ENCODE results near the gene VCAN.

DNA sequence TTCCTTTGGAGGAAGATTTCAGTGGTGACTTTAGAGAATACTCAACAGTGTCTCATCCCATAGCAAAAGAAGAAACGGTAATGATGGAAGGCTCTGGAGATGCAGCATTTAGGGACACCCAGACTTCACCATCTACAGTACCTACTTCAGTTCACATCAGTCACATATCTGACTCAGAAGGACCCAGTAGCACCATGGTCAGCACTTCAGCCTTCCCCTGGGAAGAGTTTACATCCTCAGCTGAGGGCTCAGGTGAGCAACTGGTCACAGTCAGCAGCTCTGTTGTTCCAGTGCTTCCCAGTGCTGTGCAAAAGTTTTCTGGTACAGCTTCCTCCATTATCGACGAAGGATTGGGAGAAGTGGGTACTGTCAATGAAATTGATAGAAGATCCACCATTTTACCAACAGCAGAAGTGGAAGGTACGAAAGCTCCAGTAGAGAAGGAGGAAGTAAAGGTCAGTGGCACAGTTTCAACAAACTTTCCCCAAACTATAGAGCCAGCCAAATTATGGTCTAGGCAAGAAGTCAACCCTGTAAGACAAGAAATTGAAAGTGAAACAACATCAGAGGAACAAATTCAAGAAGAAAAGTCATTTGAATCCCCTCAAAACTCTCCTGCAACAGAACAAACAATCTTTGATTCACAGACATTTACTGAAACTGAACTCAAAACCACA is 67.4 kb downstream of the VCAN start:
- TF ChIP-seq CTCF (IDR thresholded peaks at IDR 0.05), result no peak
- no peak for TF ChIP-seq POLR2A (IDR thresholded peaks at IDR 0.05)
- TF ChIP-seq EP300 (IDR thresholded peaks at IDR 0.05), result no peak
- TF ChIP-seq POLR2AphosphoS5 (IDR thresholded peaks at IDR 0.05), result no peak
